H1 (cell line): Measurements from ENCODE around the gene SLC6A19. TPM values are rescaled to one million over a fixed set of nuclear protein-coding genes. Genes with fewer than 3 reads are reported as not detected.

Source experiments
- CTCF ChIA-PET: fragments of 300-600 bp; sonication (Branson Sonifier 250); formaldehyde crosslinking; loops from one replicate; lab custom pipeline; 2021; ENCODE audit not compliant: partially characterized antibody; lab: Charles Lee
- POLR2A ChIA-PET: fragments of 300-600 bp; sonication (Branson Sonifier 250); formaldehyde crosslinking; loops from one replicate; lab custom pipeline; 2021; ENCODE audit warnings: inconsistent platforms; ENCODE audit not compliant: partially characterized antibody; lab: Charles Lee
- DNase-seq, 2 experiments: peaks; one replicate each; pipeline versions ENCODE4 v3.0.0 to v3.0.0-alpha.2; 2010 to 2022; ENCODE audit warnings: low spot score in 2 of 2, low read depth in 1 of 2, mixed read lengths in 1 of 2
- FAIRE-seq: peaks from 2 replicates; lab custom pipeline; 2011; peaks lifted over from hg19 to GRCh38; lab: Jason Lieb, UNC
- H2AFZ ChIP-seq: 2 replicates; pipeline ENCODE4 v1.8.1; 2012; ENCODE audit warnings: low read length, inconsistent platforms
- H2AK5ac ChIP-seq: 2 replicates; pipeline ENCODE4 v1.6.1; 2013; ENCODE audit warnings: low read depth, low read length
- H2BK120ac ChIP-seq: replicated peaks from 2 replicates; pipeline ENCODE3; 2013; ENCODE audit warnings: low read depth, low read length, inconsistent platforms
- H2BK12ac ChIP-seq: 2 replicates; pipeline ENCODE4 v1.6.1; 2013; ENCODE audit warnings: low read depth, low read length
- H2BK15ac ChIP-seq: 2 replicates; pipeline ENCODE4 v1.6.1; 2013; ENCODE audit warnings: low read length
- H2BK20ac ChIP-seq: 2 replicates; pipeline ENCODE4 v1.6.1; 2013; ENCODE audit warnings: low read length
- H2BK5ac ChIP-seq: 2 replicates; pipeline ENCODE4 v1.6.1; 2013; ENCODE audit warnings: low read depth, low read length
- H3K14ac ChIP-seq: 2 replicates; pipeline ENCODE4 v1.6.1; 2013; ENCODE audit warnings: inconsistent platforms; ENCODE audit not compliant: insufficient read length
- H3K18ac ChIP-seq: 2 replicates; pipeline ENCODE4 v1.6.1; 2013; ENCODE audit warnings: low read length; ENCODE audit errors: extremely low read depth
- H3K23ac ChIP-seq: 2 replicates; pipeline ENCODE4 v1.6.1; 2013; ENCODE audit warnings: inconsistent platforms; ENCODE audit not compliant: insufficient read length
- H3K23me2 ChIP-seq: 2 replicates; pipeline ENCODE4 v1.6.1; 2013; ENCODE audit warnings: low read depth, low read length
- H3K27ac ChIP-seq: 2 replicates; pipeline ENCODE4 v1.6.1; 2011; ENCODE audit warnings: low read depth, low read length, inconsistent platforms
- H3K27me3 ChIP-seq, 4 experiments: replicated peaks in 1 of 4; 1 replicate in 1 of 4; 2 replicates in 3 of 4; pipeline versions ENCODE4 v1.6.1 to v1.8.1; 2011 to 2013; ENCODE audit warnings: low read length in 3 of 4, mild to moderate bottlenecking in 3 of 4, inconsistent platforms in 2 of 4, mixed read lengths in 2 of 4, moderate library complexity in 1 of 4; ENCODE audit not compliant: control insufficient read depth in 3 of 4, insufficient read depth in 3 of 4; ENCODE audit errors: extremely low read depth in 1 of 4
- H3K36me3 ChIP-seq, 4 experiments: 2 replicates each; pipeline versions ENCODE4 v1.6.1 to v1.8.1; 2011 to 2013; ENCODE audit warnings: mild to moderate bottlenecking in 4 of 4, low read length in 3 of 4, moderate library complexity in 2 of 4, control low read depth in 1 of 4, inconsistent platforms in 1 of 4; ENCODE audit not compliant: insufficient read depth in 4 of 4, control insufficient read depth in 2 of 4
- H3K4ac ChIP-seq: replicated peaks from 2 replicates; pipeline ENCODE3; 2013; ENCODE audit warnings: low read length, low read depth, mixed read lengths, inconsistent platforms; ENCODE audit not compliant: insufficient read length
- H3K4me1 ChIP-seq, 4 experiments: replicated peaks in 1 of 4; 1 replicate in 1 of 4; 2 replicates in 3 of 4; pipeline versions ENCODE4 v1.6.1 to v1.8.1; 2011 to 2013; ENCODE audit warnings: low read length in 3 of 4, inconsistent platforms in 2 of 4, mixed read lengths in 1 of 4; ENCODE audit not compliant: insufficient read depth in 4 of 4, control insufficient read depth in 3 of 4
- H3K4me2 ChIP-seq, 2 experiments: 2 replicates each; pipeline versions ENCODE4 v1.6.1 to v1.8.1; 2011 to 2013; ENCODE audit warnings: low read depth in 2 of 2, low read length in 2 of 2, control low read depth in 1 of 2, inconsistent platforms in 1 of 2, mild to moderate bottlenecking in 1 of 2; ENCODE audit not compliant: insufficient read depth in 1 of 2
- H3K4me3 ChIP-seq, 4 experiments: fragments of 200-600, 300-600 bp in 1 of 4; sonication (generic), shearing (Covaris generic), sonication (Bioruptor Twin) in 1 of 4; 2 replicates each; pipeline versions ENCODE4 v1.5.1 to v1.8.1; 2011 to 2016; ENCODE audit warnings: low read length in 4 of 4, low read depth in 3 of 4, control low read depth in 2 of 4, inconsistent platforms in 2 of 4, mild to moderate bottlenecking in 2 of 4, mixed read lengths in 1 of 4, moderate library complexity in 1 of 4; ENCODE audit not compliant: insufficient read depth in 2 of 4; ENCODE audit errors: extremely low read depth in 1 of 4
- H3K56ac ChIP-seq: replicated peaks from 2 replicates; pipeline ENCODE3; 2013; ENCODE audit warnings: low read depth, mild to moderate bottlenecking, mixed read lengths, low read length, inconsistent platforms; ENCODE audit not compliant: insufficient read length
- H3K79me1 ChIP-seq: 2 replicates; pipeline ENCODE4 v1.6.1; 2013; ENCODE audit warnings: low read depth, low read length, control low read depth
- H3K79me2 ChIP-seq, 2 experiments: 2 replicates each; pipeline versions ENCODE4 v1.6.1 to v1.8.1; 2012 to 2013; ENCODE audit warnings: low read length in 2 of 2, mild to moderate bottlenecking in 2 of 2, inconsistent platforms in 1 of 2; ENCODE audit not compliant: insufficient read depth in 2 of 2, control insufficient read depth in 1 of 2
- H3K9ac ChIP-seq, 4 experiments: replicated peaks in 1 of 4; 1 replicate in 1 of 4; 2 replicates in 3 of 4; pipeline versions ENCODE4 v1.6.1 to v1.8.1; 2011 to 2013; ENCODE audit warnings: low read depth in 3 of 4, low read length in 3 of 4, control low read depth in 2 of 4, mild to moderate bottlenecking in 2 of 4, moderate library complexity in 2 of 4, inconsistent platforms in 1 of 4; ENCODE audit errors: extremely low read depth in 1 of 4
- H3K9me3 ChIP-seq, 2 experiments: 2 replicates each; pipeline versions ENCODE4 v1.6.1 to v1.8.1; 2012 to 2013; ENCODE audit warnings: mild to moderate bottlenecking in 2 of 2, moderate library complexity in 2 of 2, control low read depth in 1 of 2, inconsistent platforms in 1 of 2, low read depth in 1 of 2, low read length in 1 of 2, mixed read lengths in 1 of 2; ENCODE audit not compliant: insufficient read depth in 2 of 2
- H4K20me1 ChIP-seq, 2 experiments: replicated peaks in 1 of 2; 2 replicates each; pipeline versions ENCODE3 to v1.8.1; 2011 to 2013; ENCODE audit warnings: inconsistent platforms in 2 of 2, low read length in 2 of 2, mild to moderate bottlenecking in 1 of 2; ENCODE audit not compliant: insufficient read depth in 2 of 2, control insufficient read depth in 1 of 2
- H4K5ac ChIP-seq: 2 replicates; pipeline ENCODE4 v1.6.1; 2013; ENCODE audit warnings: low read length, low read depth, mixed read lengths, inconsistent platforms; ENCODE audit not compliant: insufficient read length
- H4K8ac ChIP-seq: 2 replicates; pipeline ENCODE4 v1.8.0; 2013; ENCODE audit warnings: mild to moderate bottlenecking, moderate library complexity, low read length, inconsistent platforms; ENCODE audit not compliant: insufficient read depth; ENCODE audit errors: extremely low read depth
- H4K91ac ChIP-seq: replicated peaks from 2 replicates; pipeline ENCODE3; 2013; ENCODE audit warnings: low read length, mixed read lengths, inconsistent platforms; ENCODE audit not compliant: insufficient read length
- JUN ChIP-seq: IDR thresholded peaks from 2 replicates; pipeline ENCODE4 v1.6.1; 2011; ENCODE audit warnings: low read depth, mild to moderate bottlenecking, improper control_type of control experiment, low read length
- WGBS, 2 experiments: shearing (Covaris generic) in 1 of 2; methylation state at CpG; one replicate each; pipeline versions ENCODE4 v1.1.6 to v1.1.7; 2013 to 2015; ENCODE audit warnings: low lambda C conversion rate in 2 of 2, mixed read lengths in 2 of 2, inconsistent platforms in 1 of 2, low coverage in 1 of 2, missing lambda C conversion rate in 1 of 2; ENCODE audit not compliant: insufficient replicate concordance in 2 of 2, insufficient coverage in 1 of 2, insufficient read length in 1 of 2; ENCODE audit errors: extremely low coverage in 1 of 2, missing lambda C conversion rate in 1 of 2; 5-methylcytosine and 5-hydroxymethylcytosine counted together
- polyA plus RNA-seq, 7 experiments: library from polyadenylated mRNA; depleted of rRNA in 3 of 7; stranded (reverse) in 5 of 7; unstranded in 2 of 7; fragments of >200 nt in 5 of 7; fragments of 200-250 nt in 2 of 7; gene quantifications; 1 replicate in 5 of 7; 2 replicates in 1 of 7; 4 replicates in 1 of 7; pipeline versions ENCODE4 v1.2.1 to v1.2.3, GENCODE V29; 2011 to 2013; ENCODE audit warnings: missing spikeins in 2 of 7, mixed read lengths in 2 of 7
- total RNA-seq: library from RNA; stranded (reverse); fragmentation: NEBNext Ultra II Directional; extraction: Animal tissue kit (Norgen Biotek cat#: 25700); gene quantifications from 2 replicates; pipeline ENCODE4 v1.2.1, GENCODE V29; 2021

SLC6A19 gene
- total and polyA plus RNA-seq, 2 of the 8 experiments (the other 6 are each of a cell fraction or from before 2014, with no cell fraction given): 0.02 TPM; not detected in 1

DNA sequence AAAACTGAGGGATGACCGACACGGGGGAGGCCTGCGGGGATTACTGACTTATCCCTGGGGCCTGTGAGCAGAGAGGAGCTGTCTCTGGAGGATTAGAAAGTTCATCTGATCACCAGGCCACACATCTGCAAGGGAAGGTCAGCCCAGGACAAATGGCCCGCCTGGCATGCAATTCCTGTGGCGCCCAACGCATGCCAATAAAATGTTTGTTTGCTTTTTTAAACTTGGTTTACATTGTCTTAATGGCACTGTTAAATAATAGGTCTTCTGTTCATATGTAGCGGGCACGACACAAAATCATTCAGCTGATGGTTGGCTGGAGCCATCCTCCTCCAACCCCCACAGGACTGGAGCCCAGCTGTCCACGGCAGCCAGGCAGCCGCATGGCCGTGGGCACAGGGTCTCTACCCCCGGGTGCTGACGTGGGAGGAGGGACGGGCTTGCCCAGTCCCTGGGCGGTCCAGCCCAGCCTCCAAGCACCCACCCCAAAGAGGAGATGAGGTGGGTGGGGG, 48.6 kb upstream of the SLC6A19 start:
- Histone ChIP-seq H2BK12ac (no peak overlapping the region), H3K79me2 (no peaks in the 10 kb centered on the region), H3K14ac (no peak overlapping the region), H3K79me1 (no peaks in the 10 kb centered on the region), H3K4me2 (no peak overlapping the region), H4K8ac (no peak overlapping the region), H2AK5ac (0 out of 2 replicates have a peak overlapping the region, but pooled peaks have one; percentile 5), H3K23ac (no peak overlapping the region), H3K18ac (no peak overlapping the region), H4K91ac (no peak overlapping the region), H3K4me3 (no peak overlapping the region), H2BK5ac (no peak overlapping the region), H3K23me2 (peaks cover 3% of the 10 kb centered on the region; the same call in 1 of the 2 replicates), H3K27me3 (peaks cover 15 to 38% (median 32%) of the 10 kb centered on the region in 4 experiments), H3K4ac (no peak overlapping the region), H4K5ac (no peak overlapping the region), H2AFZ (no peak overlapping the region), H3K9me3 (peaks cover 3 to 10% of the 10 kb centered on the region in 2 experiments; a peak in 2 of 4 replicates), H3K36me3 (no peaks in the 10 kb centered on the region; a peak in 1 of 8 replicates), H2BK120ac (no peak overlapping the region), H3K56ac (no peak overlapping the region), H4K20me1 (peaks cover 2 to 9% of the 10 kb centered on the region in 2 experiments), H2BK20ac (no peak overlapping the region), H2BK15ac (no peak overlapping the region), H3K27ac (no peak overlapping the region), H3K4me1 (peaks cover 0 to 3% (median under 1%) of the 10 kb centered on the region in 4 experiments; a peak in 2 of 7 replicates), H3K9ac (no peak overlapping the region)
- POLR2A ChIA-PET: interaction anchor here (1.0 to 1.4 kb wide), 3 partner anchors 8 to 94 kb away, joined by 3 read pairs; no protein-coding TSS in a partner anchor
- FAIRE-seq: no peak
- WGBS, 2 experiments: 81% methylated on average over 14 of the region's 15 CpGs; no CpG with 5 or more reads in 1 of the 2 experiments
- DNase-seq: no peak
- CTCF ChIA-PET: interaction anchor here (0.8 to 1.7 kb wide), 6 partner anchors 12 to 159 kb away, joined by 3 to 5 read pairs (median 4); no protein-coding TSS in a partner anchor
- TF ChIP-seq JUN: no peak
